Activated naive CD8-positive, alpha-beta T cell treated with anti-CD3 and anti-CD28 coated beads, Interleukin-2, amount 50 U/mL, for 24 hours (primary cell): ENCODE data around the gene VSIG2.

Source experiments
- ATAC-seq: fragments of 150-1000 bp; cut with Tn5 transposase; one replicate; pipeline ENCODE4 v1.10.0; 2021
- DNase-seq: peaks from one replicate; pipeline ENCODE4 v3.0.0; 2021
- H3K27ac Mint-ChIP-seq: one replicate; pipeline ENCODE4 v1.8.0; 2021; ENCODE audit warnings: mild to moderate bottlenecking, mixed read lengths
- H3K27me3 Mint-ChIP-seq: one replicate; pipeline ENCODE4 v1.8.0; 2021; ENCODE audit warnings: mixed read lengths
- H3K36me3 Mint-ChIP-seq: one replicate; pipeline ENCODE4 v1.8.0; 2021; ENCODE audit warnings: low read depth, mixed read lengths
- H3K4me1 Mint-ChIP-seq: one replicate; pipeline ENCODE4 v1.8.0; 2021; ENCODE audit warnings: mixed read lengths
- H3K4me3 Mint-ChIP-seq: one replicate; pipeline ENCODE4 v1.8.0; 2021; ENCODE audit warnings: mild to moderate bottlenecking, moderate library complexity, mixed read lengths
- H3K9me3 Mint-ChIP-seq: one replicate; pipeline ENCODE4 v1.8.0; 2021; ENCODE audit warnings: mixed read lengths

VSIG2 gene

GRCh38 chr11:124746621-124747243 lies 5.3 kb downstream of the VSIG2 start:
- DNase-seq (peak; percentile 79), ATAC-seq (peak; percentile 82)
- peak overlapping the region; percentile 84 for H3K4me3 Mint-ChIP-seq
- peak overlapping the region; percentile 78 for H3K27ac Mint-ChIP-seq
- H3K4me1 Mint-ChIP-seq = peaks cover 18% of the 10 kb centered on the region
- H3K27me3 Mint-ChIP-seq = peaks cover 5% of the 10 kb centered on the region
- no peaks in the 10 kb centered on the region for H3K36me3 Mint-ChIP-seq
- H3K9me3 Mint-ChIP-seq = no peaks in the 10 kb centered on the region

- Mint-ChIP-seq H3K4me3 (peak overlapping the region; percentile 84), H3K4me1 (peaks cover 18% of the 10 kb centered on the region), H3K27me3 (peaks cover 12% of the 10 kb centered on the region), H3K27ac (peak overlapping the region; percentile 78), H3K9me3 (no peaks in the 10 kb centered on the region), H3K36me3 (no peaks in the 10 kb centered on the region)
- DNase-seq = peak; percentile 55
- ATAC-seq = peak; percentile 6
These were observed 6.0 kb downstream of the VSIG2 start for GRCh38 chr11:124745835-124746620.

- ATAC-seq = no peak
- no peaks in the 10 kb centered on the region for H3K36me3 Mint-ChIP-seq
- H3K27me3 Mint-ChIP-seq = peaks cover 15% of the 10 kb centered on the region
- no peaks in the 10 kb centered on the region for H3K9me3 Mint-ChIP-seq
- DNase-seq = no peak
- peaks cover 24% of the 10 kb centered on the region for H3K4me1 Mint-ChIP-seq
- peak overlapping the region; percentile 41 for H3K4me3 Mint-ChIP-seq
- H3K27ac Mint-ChIP-seq = no peak overlapping the region
These were observed 6.7 kb downstream of the VSIG2 start for GRCh38 chr11:124745270-124745834.

- Mint-ChIP-seq H3K9me3 (no peaks in the 10 kb centered on the region), H3K4me1 (peaks cover 22% of the 10 kb centered on the region), H3K4me3 (no peak overlapping the region), H3K27me3 (peaks cover 21% of the 10 kb centered on the region), H3K36me3 (no peaks in the 10 kb centered on the region), H3K27ac (no peak overlapping the region)
- DNase-seq (no peak), ATAC-seq (no peak)
These were observed 9.0 kb downstream of the VSIG2 start for GRCh38 chr11:124743050-124743449.

- no peaks in the 10 kb centered on the region for H3K36me3 Mint-ChIP-seq
- DNase-seq (no peak), ATAC-seq (no peak)
- no peak overlapping the region for H3K4me3 Mint-ChIP-seq
- peaks cover 21% of the 10 kb centered on the region for H3K27me3 Mint-ChIP-seq
- H3K4me1 Mint-ChIP-seq = peaks cover 22% of the 10 kb centered on the region
- no peak overlapping the region for H3K27ac Mint-ChIP-seq
- no peaks in the 10 kb centered on the region for H3K9me3 Mint-ChIP-seq
These were observed 9.5 kb downstream of the VSIG2 start for GRCh38 chr11:124742555-124742954.

GRCh38 chr11:124740277-124740882 lies 11.7 kb downstream of the VSIG2 start:
- H3K27me3 Mint-ChIP-seq = peaks cover 21% of the 10 kb centered on the region
- H3K36me3 Mint-ChIP-seq = no peaks in the 10 kb centered on the region
- peak overlapping the region; percentile 81 for H3K4me3 Mint-ChIP-seq
- ATAC-seq (peak; percentile 39), DNase-seq (peak; percentile 69)
- H3K27ac Mint-ChIP-seq = no peak overlapping the region
- H3K9me3 Mint-ChIP-seq = no peaks in the 10 kb centered on the region
- peaks cover 16% of the 10 kb centered on the region for H3K4me1 Mint-ChIP-seq

GRCh38 chr11:124739479-124740276 lies 12.4 kb downstream of the VSIG2 start, which contains the start of gene NRGN:
Gene NRGN, plus strand, starts transcription at chr11:124739942. Its CDS starts 143 bp downstream, at chr11:124740085.
- no peaks in the 10 kb centered on the region for H3K36me3 Mint-ChIP-seq
- no peaks in the 10 kb centered on the region for H3K9me3 Mint-ChIP-seq
- H3K4me1 Mint-ChIP-seq = peaks cover 16% of the 10 kb centered on the region
- peak within 1 kb of the TSS; percentile 81 for H3K4me3 Mint-ChIP-seq
- DNase-seq (peak; percentile 87), ATAC-seq (peak; percentile 90)
- H3K27me3 Mint-ChIP-seq = peaks cover 21% of the 10 kb centered on the region
- no peak within 1 kb of the TSS for H3K27ac Mint-ChIP-seq

GRCh38 chr11:124738713-124739478 lies 13.2 kb downstream of the VSIG2 start:
- ATAC-seq (no peak), DNase-seq (no peak)
- peak overlapping the region; percentile 81 for H3K4me3 Mint-ChIP-seq
- H3K27ac Mint-ChIP-seq = no peak overlapping the region
- peaks cover 16% of the 10 kb centered on the region for H3K4me1 Mint-ChIP-seq
- H3K27me3 Mint-ChIP-seq = peaks cover 21% of the 10 kb centered on the region
- no peaks in the 10 kb centered on the region for H3K36me3 Mint-ChIP-seq
- H3K9me3 Mint-ChIP-seq = no peaks in the 10 kb centered on the region

- H3K4me1 Mint-ChIP-seq = peaks cover 16% of the 10 kb centered on the region
- H3K9me3 Mint-ChIP-seq = no peaks in the 10 kb centered on the region
- H3K36me3 Mint-ChIP-seq = no peaks in the 10 kb centered on the region
- DNase-seq = no peak
- no peak overlapping the region for H3K4me3 Mint-ChIP-seq
- H3K27ac Mint-ChIP-seq = no peak overlapping the region
- peaks cover 21% of the 10 kb centered on the region for H3K27me3 Mint-ChIP-seq
- no peak for ATAC-seq
These were observed 14.3 kb downstream of the VSIG2 start for GRCh38 chr11:124737638-124738305.

GRCh38 chr11:124736736-124737135 lies 15.3 kb downstream of the VSIG2 start:
- no peak overlapping the region for H3K27ac Mint-ChIP-seq
- H3K4me1 Mint-ChIP-seq = peaks cover 16% of the 10 kb centered on the region
- DNase-seq = no peak
- H3K4me3 Mint-ChIP-seq = no peak overlapping the region
- H3K36me3 Mint-ChIP-seq = no peaks in the 10 kb centered on the region
- H3K27me3 Mint-ChIP-seq = peaks cover 18% of the 10 kb centered on the region
- no peak for ATAC-seq
- no peaks in the 10 kb centered on the region for H3K9me3 Mint-ChIP-seq

GRCh38 chr11:124732230-124732629 lies 19.8 kb downstream of the VSIG2 start:
- H3K9me3 Mint-ChIP-seq = no peaks in the 10 kb centered on the region
- H3K27me3 Mint-ChIP-seq = no peaks in the 10 kb centered on the region
- no peaks in the 10 kb centered on the region for H3K4me1 Mint-ChIP-seq
- H3K27ac Mint-ChIP-seq = no peak overlapping the region
- no peak overlapping the region for H3K4me3 Mint-ChIP-seq
- DNase-seq = no peak
- no peak for ATAC-seq
- H3K36me3 Mint-ChIP-seq = no peaks in the 10 kb centered on the region

GRCh38 chr11:124729571-124729970 lies 22.5 kb downstream of the VSIG2 start:
- Mint-ChIP-seq H3K27me3 (peaks cover 5% of the 10 kb centered on the region), H3K36me3 (no peaks in the 10 kb centered on the region), H3K9me3 (no peaks in the 10 kb centered on the region), H3K4me1 (peaks cover 15% of the 10 kb centered on the region), H3K4me3 (no peak overlapping the region), H3K27ac (no peak overlapping the region)
- ATAC-seq (no peak), DNase-seq (no peak)

GRCh38 chr11:124728134-124728533 lies 23.9 kb downstream of the VSIG2 start:
- DNase-seq = no peak

More at GRCh38 chr11:124728134-124728533, 23.9 kb downstream of the VSIG2 start:
- Mint-ChIP-seq H3K9me3 (no peaks in the 10 kb centered on the region), H3K4me1 (peaks cover 20% of the 10 kb centered on the region), H3K27me3 (peaks cover 5% of the 10 kb centered on the region), H3K36me3 (no peaks in the 10 kb centered on the region), H3K27ac (no peak overlapping the region), H3K4me3 (no peak overlapping the region)
- ATAC-seq = no peak
